ENCODE data around the gene IRGC. TPM values are rescaled to one million over a fixed set of nuclear protein-coding genes. Genes with fewer than 3 reads are reported as not detected.

The IRGC gene
- total and polyA plus RNA-seq, 2 of the 4 experiments (the other 2 are of a cell fraction), result not detected

GRCh38 chr19:43675269-43675879, 40.5 kb upstream of the IRGC start:
- Histone ChIP-seq H4K20me1 (ENCODE audit: insufficient read depth, low read length) (no peaks in the 10 kb centered on the region), H2AK9ac (replicated peaks; ENCODE audit: low read depth, low read length, poor library complexity) (no peak overlapping the region), H3K14ac (replicated peaks; ENCODE audit: low read depth, low read length) (peak overlapping the region; percentile 50), H3K27ac (ENCODE audit: insufficient read depth, low read length) (no peak overlapping the region), H3K4ac (ENCODE audit: low read depth, low read length) (peak overlapping the region; percentile 19; the same call in 1 of the 2 replicates), H3K4me3 (ENCODE audit: insufficient read depth, low read depth, low read length) (no peak overlapping the region), H3K23ac (ENCODE audit: low read depth, low read length) (no peak overlapping the region; the same call in 1 of the 2 replicates), H2BK5ac (ENCODE audit: low read depth, low read length, poor library complexity, severe bottlenecking) (no peak overlapping the region), H3K9ac (ENCODE audit: low read depth, low read length) (peak overlapping the region; percentile 34; the same call in 1 of the 2 replicates), H4K5ac (ENCODE audit: low read depth, low read length) (peak overlapping the region; percentile 9), H3K4me2 (ENCODE audit: low read depth, low read length) (peak overlapping the region; percentile 71), H4K8ac (ENCODE audit: low read depth in 2 of 2, low read length in 2 of 2) (peak overlapping the region; percentile 41 to 74), H2BK120ac (ENCODE audit: low read depth, low read length) (peak overlapping the region; percentile 25; the same call in 1 of the 2 replicates), H2AFZ (replicated peaks; ENCODE audit: low read length, poor library complexity) (peak overlapping the region; percentile 86), H4K91ac (ENCODE audit: insufficient read depth, low read depth, low read length) (no peak overlapping the region; the same call in 1 of the 2 replicates), H3K18ac (ENCODE audit: low read depth, low read length) (peak overlapping the region; percentile 7; the same call in 1 of the 2 replicates), H3K79me1 (ENCODE audit: low read depth in 1 of 2, low read length in 2 of 2) (peaks cover 0 to 3% of the 10 kb centered on the region in 2 experiments; a peak in 1 of 4 replicates), H3K56ac (ENCODE audit: extremely low read depth, insufficient read depth, low read length) (no peak overlapping the region), H3K4me1 (ENCODE audit: control insufficient read depth, insufficient read depth, low read length) (peaks cover 9% of the 10 kb centered on the region), H3K9me3 (ENCODE audit: control insufficient read depth, insufficient read depth, low read length) (no peaks in the 10 kb centered on the region), H2AK5ac (ENCODE audit: low read depth, low read length) (peak overlapping the region; percentile 74), H2BK15ac (ENCODE audit: low read depth, low read length) (peak overlapping the region; percentile 34; the same call in 1 of the 3 replicates), H3K36me3 (ENCODE audit: control insufficient read depth, insufficient read depth, low read length) (no peaks in the 10 kb centered on the region), H3K9me1 (ENCODE audit: insufficient read depth, low read length) (peaks cover 6% of the 10 kb centered on the region; the same call in 1 of the 2 replicates), H3K27me3 (ENCODE audit: control insufficient read depth, insufficient read depth, low read length) (no peaks in the 10 kb centered on the region), H2BK20ac (ENCODE audit: low read depth, low read length) (0 out of 2 replicates have a peak overlapping the region, but pooled peaks have one; percentile 9)
- POLR2A ChIA-PET (ENCODE audit: unreplicated experiment), result interaction anchor here (0.6 kb wide), 1 partner anchor 70 kb away, joined by 3 read pairs; no protein-coding TSS in a partner anchor
- no TSS peak for BruUV-seq (replicated peaks)
- ATAC-seq (ENCODE audit: low read depth), result no peak; the same call in 1 of the 2 replicates
- in situ Hi-C loops (cut with MboI; ENCODE audit: low sequenced_read_pairs), result no loop called here
- TF ChIP-seq MAFK (IDR thresholded peaks at IDR 0.05; ENCODE audit: low read depth, low read length) (no peak), MAZ (IDR thresholded peaks at IDR 0.05; ENCODE audit: borderline replicate concordance, low read depth, low read length) (no peak), POLR2A (IDR thresholded peaks at IDR 0.05; ENCODE audit: low read depth, low read length) (no peak), ELK1 (IDR thresholded peaks at IDR 0.05; ENCODE audit: borderline replicate concordance, low read depth, low read length) (no peak), RAD21 (IDR thresholded peaks at IDR 0.05; ENCODE audit: low read length) (no peak), BHLHE40 (IDR thresholded peaks at IDR 0.05; ENCODE audit: low read depth, low read length) (no peak), RFX5 (IDR thresholded peaks at IDR 0.05; ENCODE audit: low read depth, low read length) (no peak), CEBPB (IDR thresholded peaks at IDR 0.05; ENCODE audit: low read depth, low read length) (no peak)
- intact Hi-C loops (cut with micrococcal nuclease), result no loop called here
- dilution Hi-C loops (cut with HindIII; ENCODE audit: low sequenced_read_pairs, unreplicated experiment), result no loop called here
- WGBS, 2 experiments (ENCODE audit: extremely low coverage in 2 of 2, insufficient read length in 1 of 2), result 50% methylated on average over 2 of the region's 8 CpGs; no CpG with 5 or more reads in 1 of the 2 experiments
- CTCF ChIA-PET, result no interaction called here
- peak; percentile 78 for DNase-seq

Measured in IMR-90 (cell line).